ENCODE results near the gene SIAH3. TPM values are rescaled to one million over a fixed set of nuclear protein-coding genes. Genes with fewer than 3 reads are reported as not detected.
"Not testable (repeated sequence)": the region's sequence is repeated elsewhere in the genome, so short reads cannot be mapped to it uniquely, and the experiment has no call there.

SIAH3 gene
- total RNA-seq, 4 donors from 2014 or later = under 0.01 to 4.6 (median 0.09) TPM

DNA sequence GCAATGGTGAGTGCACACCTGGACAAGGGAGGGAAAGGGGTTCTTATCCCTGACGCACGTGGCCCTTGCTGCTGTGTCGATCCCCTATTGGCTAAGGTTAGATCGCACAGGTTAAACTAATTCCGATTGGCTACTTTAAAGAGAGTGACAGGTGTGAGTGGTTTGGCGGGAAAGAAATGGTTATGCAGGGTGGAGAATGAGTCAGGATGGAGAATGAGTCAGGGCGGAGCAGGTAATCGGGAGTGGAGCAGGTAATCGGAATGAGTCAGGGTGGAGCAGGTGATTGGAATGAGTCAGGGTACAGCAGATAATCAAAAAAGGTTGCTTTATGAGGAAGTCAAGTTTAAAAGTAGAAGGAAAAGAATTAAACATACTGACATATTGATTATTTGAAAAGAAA is 24.4 kb upstream of the SIAH3 start:
- TF ChIP-seq, protein P1, sequence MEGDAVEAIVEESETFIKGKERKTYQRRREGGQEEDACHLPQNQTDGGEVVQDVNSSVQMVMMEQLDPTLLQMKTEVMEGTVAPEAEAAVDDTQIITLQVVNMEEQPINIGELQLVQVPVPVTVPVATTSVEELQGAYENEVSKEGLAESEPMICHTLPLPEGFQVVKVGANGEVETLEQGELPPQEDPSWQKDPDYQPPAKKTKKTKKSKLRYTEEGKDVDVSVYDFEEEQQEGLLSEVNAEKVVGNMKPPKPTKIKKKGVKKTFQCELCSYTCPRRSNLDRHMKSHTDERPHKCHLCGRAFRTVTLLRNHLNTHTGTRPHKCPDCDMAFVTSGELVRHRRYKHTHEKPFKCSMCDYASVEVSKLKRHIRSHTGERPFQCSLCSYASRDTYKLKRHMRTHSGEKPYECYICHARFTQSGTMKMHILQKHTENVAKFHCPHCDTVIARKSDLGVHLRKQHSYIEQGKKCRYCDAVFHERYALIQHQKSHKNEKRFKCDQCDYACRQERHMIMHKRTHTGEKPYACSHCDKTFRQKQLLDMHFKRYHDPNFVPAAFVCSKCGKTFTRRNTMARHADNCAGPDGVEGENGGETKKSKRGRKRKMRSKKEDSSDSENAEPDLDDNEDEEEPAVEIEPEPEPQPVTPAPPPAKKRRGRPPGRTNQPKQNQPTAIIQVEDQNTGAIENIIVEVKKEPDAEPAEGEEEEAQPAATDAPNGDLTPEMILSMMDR (IDR thresholded peaks at IDR 0.05) = no peak
- TF ChIP-seq POLR2A (IDR thresholded peaks at IDR 0.05) = no peak
- Histone ChIP-seq H3K4me1 (no peaks in the 10 kb centered on the region), H3K27ac (no peak overlapping the region), H3K36me3 (no peaks in the 10 kb centered on the region), H3K9me3 (no peaks in the 10 kb centered on the region), H3K27me3 (no peaks in the 10 kb centered on the region), H3K4me3 (no peak overlapping the region)
- no peak for DNase-seq
- intact Hi-C loops (cut with DNase I; ENCODE audit: low total_unique reads) = no loop called here

DNA sequence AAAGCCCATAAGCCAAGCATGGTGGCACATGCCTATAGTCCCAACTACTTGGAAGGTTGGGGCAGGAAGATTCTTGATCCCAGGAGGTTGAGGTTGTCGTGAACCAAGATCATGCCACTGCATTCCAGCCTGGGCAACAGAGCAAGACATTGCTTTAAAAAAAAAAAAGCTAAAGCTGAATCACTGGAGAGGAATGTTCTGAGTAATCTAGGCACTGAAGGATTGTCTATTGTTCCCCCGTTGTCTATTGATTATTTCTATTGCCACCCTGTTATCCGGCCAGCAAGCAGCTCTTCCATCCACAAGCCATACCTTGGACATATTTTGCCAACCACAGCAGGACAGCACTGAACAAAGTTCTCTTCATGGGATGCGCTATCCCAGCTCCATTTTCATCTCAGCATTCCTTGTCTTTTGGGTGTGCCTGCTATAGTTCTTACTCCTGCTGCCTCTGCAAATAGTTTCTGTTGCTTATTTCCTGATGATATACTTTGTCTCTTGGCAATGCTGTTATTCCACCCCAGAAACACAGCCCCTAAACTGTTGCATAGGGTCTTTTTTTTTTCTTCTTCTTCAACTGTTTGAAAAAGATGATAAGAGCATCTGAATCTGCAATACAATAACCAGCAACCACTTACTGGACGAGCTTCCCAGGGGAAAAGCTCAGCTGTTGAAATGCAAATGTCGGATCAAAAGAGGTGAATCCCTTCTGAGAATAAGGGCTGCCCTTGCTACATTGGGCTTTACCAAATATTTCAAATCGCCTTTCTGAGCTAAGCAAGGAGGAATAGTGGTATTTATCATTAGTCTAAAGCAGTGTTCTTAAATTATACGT is 22.2 kb upstream of the SIAH3 start:
- intact Hi-C loops (cut with DNase I; ENCODE audit: low total_unique reads) = no loop called here
- Histone ChIP-seq H3K4me1 (no peaks in the 10 kb centered on the region), H3K4me3 (no peak overlapping the region), H3K36me3 (no peaks in the 10 kb centered on the region), H3K9me3 (no peaks in the 10 kb centered on the region), H3K27me3 (no peaks in the 10 kb centered on the region), H3K27ac (no peak overlapping the region)
- no peak for TF ChIP-seq POLR2A (IDR thresholded peaks at IDR 0.05)
- TF ChIP-seq, protein P1 (IDR thresholded peaks at IDR 0.05) = no peak
- no peak for DNase-seq

DNA sequence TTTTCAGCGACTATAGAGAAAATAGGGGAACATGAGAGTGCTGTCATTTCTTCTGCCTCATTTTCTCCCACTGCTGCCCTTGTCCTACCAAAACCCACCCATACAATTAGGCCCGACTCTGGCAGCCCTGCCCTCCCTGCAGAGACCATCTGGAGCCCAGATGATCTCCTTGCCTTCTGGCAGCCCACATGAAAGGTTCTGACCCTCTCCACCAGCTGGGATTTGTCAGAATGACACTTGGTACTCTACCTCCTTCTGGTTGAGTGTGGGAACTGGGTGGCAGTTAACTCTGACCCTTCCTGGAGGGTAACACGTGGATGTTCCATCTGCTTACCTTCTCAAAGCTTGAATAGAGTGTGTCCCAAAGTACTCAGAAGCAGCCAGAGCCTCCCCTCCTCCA is 21.0 kb upstream of the SIAH3 start:
- no peaks in the 10 kb centered on the region for H3K4me1 ChIP-seq
- TF ChIP-seq, protein P1 (IDR thresholded peaks at IDR 0.05) = no peak
- no peak for TF ChIP-seq POLR2A (IDR thresholded peaks at IDR 0.05)
- H3K27me3 ChIP-seq = no peaks in the 10 kb centered on the region
- intact Hi-C loops (cut with DNase I; ENCODE audit: low total_unique reads) = no loop called here
- DNase-seq = no peak
- H3K27ac ChIP-seq = no peak overlapping the region
- H3K36me3 ChIP-seq = no peaks in the 10 kb centered on the region
- H3K4me3 ChIP-seq = no peak overlapping the region
- H3K9me3 ChIP-seq = no peaks in the 10 kb centered on the region

DNA sequence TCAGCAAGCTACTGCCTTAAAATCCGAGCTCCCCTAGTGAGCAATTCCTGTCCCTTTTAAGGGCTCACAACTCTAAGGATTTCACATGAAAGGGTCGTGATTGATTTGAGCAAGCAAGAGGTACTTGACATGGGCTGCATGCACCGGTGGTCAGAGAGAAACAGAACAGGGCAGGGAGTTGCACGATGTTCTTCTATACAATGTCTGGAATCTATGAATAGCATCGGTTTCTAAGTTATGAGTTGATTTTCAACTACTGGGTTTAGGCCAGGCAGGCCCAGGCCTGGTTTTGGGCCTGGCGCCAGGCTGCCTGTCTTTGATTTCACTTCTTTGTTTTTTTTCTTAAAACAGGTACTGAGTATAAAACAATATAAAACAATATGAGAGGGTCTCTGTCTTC is 19.6 kb upstream of the SIAH3 start:
- DNase-seq; H3K36me3 ChIP-seq; H3K4me1 ChIP-seq; H3K27ac ChIP-seq; H3K9me3 ChIP-seq; intact Hi-C loops (cut with DNase I; ENCODE audit: low total_unique reads); H3K4me3 ChIP-seq; H3K27me3 ChIP-seq: not testable (repeated sequence)

DNA sequence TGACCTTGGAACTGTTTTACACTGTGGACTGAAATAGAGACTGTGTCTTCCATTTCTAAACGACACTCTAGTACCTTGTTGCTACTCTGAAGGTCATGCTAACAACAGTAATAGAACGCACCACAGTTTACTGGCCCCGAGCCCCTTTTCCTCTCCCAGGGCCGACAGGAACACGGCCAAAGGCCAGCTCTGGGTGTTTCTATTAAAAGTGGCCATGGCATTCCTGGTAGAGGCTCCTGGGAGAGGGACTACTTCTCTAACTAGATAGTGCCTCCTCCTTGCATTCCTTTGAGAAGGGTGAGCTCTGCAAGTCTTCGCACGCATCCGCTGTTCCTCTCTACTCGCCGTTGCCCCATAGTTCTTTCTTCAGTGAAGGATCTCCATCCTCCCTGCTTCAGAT is 18.7 kb upstream of the SIAH3 start:
- intact Hi-C loops (cut with DNase I; ENCODE audit: low total_unique reads) = no loop called here
- H3K27ac ChIP-seq = no peak overlapping the region

More for the DNA sequence above, 18.7 kb upstream of the SIAH3 start:
- no peak for TF ChIP-seq POLR2A (IDR thresholded peaks at IDR 0.05)
- TF ChIP-seq, protein P1 (IDR thresholded peaks at IDR 0.05) = no peak
- no peaks in the 10 kb centered on the region for H3K36me3 ChIP-seq
- H3K4me1 ChIP-seq = no peaks in the 10 kb centered on the region
- H3K9me3 ChIP-seq = no peaks in the 10 kb centered on the region
- H3K4me3 ChIP-seq = no peak overlapping the region
- no peaks in the 10 kb centered on the region for H3K27me3 ChIP-seq
- DNase-seq = no peak
